Activated CD8-positive, alpha-beta memory T cell treated with anti-CD3 and anti-CD28 coated beads for 36 hours (primary cell): Measurements from ENCODE around the gene FGF18. TPM values are rescaled to one million over a fixed set of nuclear protein-coding genes. Genes with fewer than 3 reads are reported as not detected.
"Not testable (repeated sequence)": the region's sequence is repeated elsewhere in the genome, so short reads cannot be mapped to it uniquely, and the experiment has no call there.

Experiments used
- CTCF ChIA-PET: fragments of 350-600 bp; sonication (Branson Sonifier 250); formaldehyde crosslinking; loops from one replicate; lab custom pipeline; 2021; ENCODE audit warnings: antibody characterized with exemption; lab: Charles Lee
- POLR2A ChIA-PET: fragments of 350-600 bp; sonication (Branson Sonifier 250); formaldehyde crosslinking; loops from one replicate; lab custom pipeline; 2021; ENCODE audit warnings: antibody characterized with exemption; lab: Charles Lee
- total RNA-seq, 2 experiments: library from RNA; stranded (reverse); gene quantifications; one replicate each; pipeline ENCODE4 v1.2.3, GENCODE V29; 2021

Gene FGF18
- total RNA-seq, 2 experiments from 2014 or later = 0.13 TPM; not detected in 1

DNA sequence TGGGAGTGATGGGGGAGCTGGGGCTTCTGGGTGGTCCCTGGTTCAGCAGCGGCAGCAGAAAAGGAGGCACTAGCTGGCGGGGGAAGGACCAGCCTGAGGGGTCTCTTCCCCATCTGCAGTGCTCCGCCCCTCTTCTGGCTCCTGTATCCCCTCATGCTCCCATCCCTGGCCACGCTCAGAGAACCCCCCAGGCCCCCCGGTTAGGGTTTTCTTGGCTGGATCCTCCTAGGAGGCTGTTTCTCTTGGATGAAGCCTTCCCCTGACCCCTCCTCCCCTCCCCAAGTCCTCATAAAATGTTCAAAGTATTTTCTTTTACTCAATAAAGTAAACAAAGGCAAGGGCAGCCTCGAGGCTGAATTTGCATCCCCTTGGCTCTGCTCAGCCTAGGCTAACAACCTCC, 60.8 kb downstream of the FGF18 start:
- ChIA-PET CTCF (no interaction called here), POLR2A (no interaction called here)

DNA sequence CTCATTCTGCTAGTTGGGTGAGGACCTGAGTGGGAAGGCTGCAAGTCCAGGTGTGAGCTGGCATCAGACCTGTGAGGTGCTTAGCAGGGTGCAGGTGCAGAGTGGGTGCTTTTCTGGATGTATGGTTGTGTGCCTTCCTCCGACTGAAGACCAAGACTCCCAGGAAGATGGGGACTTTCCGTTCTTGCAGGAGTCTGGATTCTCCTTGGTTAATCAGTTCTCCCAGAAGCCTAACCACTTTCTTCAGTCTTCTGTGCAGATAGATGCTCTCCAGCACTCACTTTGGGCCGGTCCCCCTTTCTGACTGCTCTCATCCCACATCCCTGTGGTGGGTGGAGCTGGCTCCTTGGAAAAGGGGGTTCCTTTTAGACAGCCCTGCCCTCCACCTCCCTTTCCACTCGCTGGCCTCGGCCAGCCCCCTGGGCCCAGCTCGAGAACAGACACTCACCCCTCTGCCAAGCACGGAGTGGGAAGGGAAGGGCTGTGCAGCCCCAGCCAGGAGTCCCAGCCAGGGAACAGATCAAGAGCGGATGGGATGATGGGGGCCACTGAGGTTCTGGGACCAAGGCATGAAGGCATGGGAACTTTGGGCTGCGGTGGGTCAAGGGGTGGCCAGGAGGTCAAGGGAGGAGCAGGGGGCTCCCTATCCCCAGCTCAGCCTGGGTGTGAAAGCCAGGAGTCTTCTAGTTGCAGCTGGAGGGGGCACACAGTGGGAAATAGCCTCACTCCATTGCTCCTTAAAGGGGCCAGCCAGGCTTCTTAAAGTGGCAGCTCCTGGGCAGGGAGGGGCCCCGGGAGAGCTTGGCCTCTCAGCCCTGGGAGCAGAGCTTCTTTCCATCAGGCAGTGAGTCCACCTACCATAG, 62.4 kb downstream of the FGF18 start:
- ChIA-PET POLR2A (no interaction called here), CTCF (interaction anchor here (0.9 kb wide), 1 partner anchor 58 kb away, joined by 6 read pairs; no protein-coding TSS in a partner anchor)

DNA sequence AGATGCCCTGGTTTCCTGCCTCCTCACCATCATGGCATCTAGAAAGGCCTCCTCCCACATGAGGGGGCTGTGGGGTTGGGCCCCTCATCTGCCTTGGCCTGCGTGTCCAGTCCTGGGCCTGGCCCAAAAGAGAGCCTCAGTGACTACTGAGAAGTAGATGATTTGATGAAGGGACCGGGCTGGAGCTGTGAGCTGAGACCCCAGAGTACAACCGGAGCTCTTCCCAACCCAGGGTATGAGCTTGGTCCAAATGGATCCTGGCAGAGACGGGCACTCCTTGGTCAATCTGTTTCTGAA, 62.9 kb downstream of the FGF18 start:
- POLR2A ChIA-PET = no interaction called here

DNA sequence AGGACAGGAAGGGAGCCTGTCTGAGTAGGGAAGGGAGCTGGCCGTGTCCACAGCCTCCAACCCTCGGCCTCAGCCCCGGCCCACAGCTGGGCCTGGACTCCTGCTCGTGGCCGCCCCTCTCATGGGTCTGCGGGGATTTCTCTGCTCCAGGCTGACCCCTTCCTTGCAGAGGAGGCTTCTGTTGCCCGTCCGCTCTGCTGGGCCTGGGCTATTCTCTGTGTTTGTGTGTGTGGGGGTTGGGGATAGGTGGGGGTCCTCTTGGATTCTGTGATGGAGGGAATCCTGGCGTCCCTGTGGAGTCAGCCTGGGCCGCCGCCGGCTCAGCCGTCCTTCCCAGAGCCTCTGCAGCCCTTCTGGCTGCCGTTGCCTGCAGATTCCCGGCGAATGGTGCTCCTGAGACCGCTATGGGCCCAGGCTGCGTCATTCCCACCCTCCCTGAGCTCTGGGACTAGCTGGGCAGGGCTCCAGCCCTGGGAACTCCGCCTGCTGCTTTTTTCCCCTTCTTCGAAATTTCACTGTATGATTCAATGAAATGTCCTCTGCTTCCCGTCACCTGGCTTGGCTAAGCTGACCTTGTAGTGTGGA, 64.2 kb downstream of the FGF18 start:
- ChIA-PET POLR2A (no interaction called here), CTCF (interaction anchor here (0.6 to 1.3 kb wide), 2 partner anchors 16 to 40 kb away, joined by 3 read pairs; no protein-coding TSS in a partner anchor)

More for the DNA sequence above, 62.9 kb downstream of the FGF18 start:
- CTCF ChIA-PET = interaction anchor here (0.9 kb wide), 1 partner anchor 59 kb away, joined by 6 read pairs; no protein-coding TSS in a partner anchor

DNA sequence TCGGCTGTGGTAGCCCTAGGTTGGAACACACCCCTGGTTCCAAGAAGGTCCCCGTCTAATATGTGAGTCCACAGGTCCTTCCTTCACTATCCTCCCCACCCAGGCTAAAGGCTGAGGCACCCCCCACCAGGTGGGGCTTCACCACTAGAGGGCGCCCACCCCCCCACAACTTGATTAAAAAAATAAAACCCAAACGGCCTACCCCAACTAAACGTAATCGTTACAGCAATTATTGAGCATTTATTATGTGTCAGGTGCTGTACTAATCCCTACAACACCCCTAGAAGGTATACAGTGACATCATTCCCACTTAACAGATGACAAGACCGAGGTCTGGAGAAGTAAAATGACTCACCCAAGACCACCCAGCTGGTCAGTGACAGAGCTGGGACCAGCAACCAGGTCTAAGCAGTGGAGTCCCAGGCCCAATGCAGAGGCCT, 65.0 kb downstream of the FGF18 start:
- ChIA-PET CTCF (interaction anchor here (0.6 to 1.3 kb wide), 3 partner anchors 15 to 66 kb away, joined by 3 read pairs; no protein-coding TSS in a partner anchor), POLR2A (interaction anchor here (0.5 kb wide), 1 partner anchor 767 kb away, joined by 3 read pairs; no protein-coding TSS in a partner anchor)

DNA sequence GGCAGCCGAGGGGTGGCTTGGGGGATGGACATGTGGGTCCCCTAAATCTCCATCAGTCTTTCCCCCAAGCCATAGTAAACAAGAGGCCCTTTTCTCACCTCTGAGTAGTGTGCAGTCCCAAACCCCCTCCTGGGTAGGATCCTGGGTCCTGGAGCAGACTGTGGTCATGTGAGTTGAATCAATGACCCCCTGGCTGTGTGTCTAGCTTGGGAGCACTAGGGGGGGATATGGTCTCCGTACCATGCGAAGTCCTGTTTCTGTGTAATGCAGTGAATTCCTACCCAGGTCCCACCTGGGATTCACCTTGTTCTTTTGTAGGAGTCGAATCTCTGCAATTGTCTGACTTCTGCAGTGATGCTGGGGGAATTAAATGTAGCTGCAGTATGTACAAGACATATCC, 66.2 kb downstream of the FGF18 start:
- POLR2A ChIA-PET = no interaction called here
- CTCF ChIA-PET = interaction anchor here (1.1 kb wide), 1 partner anchor 67 kb away, joined by 3 read pairs; no protein-coding TSS in a partner anchor

DNA sequence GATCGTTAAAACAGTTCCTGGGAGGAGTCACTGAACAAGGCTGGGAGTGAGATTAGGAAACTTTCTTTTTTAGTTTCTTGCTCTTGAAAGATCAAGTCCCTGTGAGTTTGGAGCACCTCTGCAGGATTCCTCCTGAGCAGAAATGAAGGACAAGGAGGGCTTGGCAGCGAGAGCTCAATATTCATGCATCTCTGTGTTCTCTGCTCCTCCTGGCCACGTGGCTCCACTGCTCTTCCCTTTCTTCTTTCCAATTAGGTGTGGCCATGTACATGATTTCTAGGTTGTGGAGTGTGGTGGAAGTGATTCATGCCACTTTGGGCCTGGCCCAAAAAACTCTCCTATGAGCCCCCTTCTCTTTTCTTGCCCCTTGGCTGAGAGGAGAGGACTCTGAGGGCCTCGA, 67.2 kb downstream of the FGF18 start:
- POLR2A ChIA-PET = no interaction called here
- CTCF ChIA-PET = no interaction called here

DNA sequence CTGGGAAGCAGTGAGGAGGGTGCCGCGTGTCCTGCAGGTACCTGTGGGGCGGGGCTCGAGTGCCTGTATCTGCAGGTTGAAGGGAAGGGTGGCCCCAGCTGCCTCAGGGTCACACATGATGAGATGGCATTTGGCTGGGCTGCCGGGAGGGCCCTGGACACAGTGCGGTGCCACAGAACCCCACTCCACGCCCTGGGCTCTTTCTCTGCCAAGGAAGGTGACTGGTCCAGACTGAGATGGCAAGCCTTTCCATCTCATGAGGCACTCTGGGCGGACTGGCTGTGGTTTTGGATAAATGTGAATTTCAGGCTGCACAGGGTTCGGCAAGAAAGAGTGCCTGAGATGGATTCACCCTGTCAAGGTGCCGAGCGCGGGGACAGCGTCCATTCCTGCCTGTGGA, 69.4 kb downstream of the FGF18 start:
- CTCF ChIA-PET = no interaction called here
- POLR2A ChIA-PET = no interaction called here

DNA sequence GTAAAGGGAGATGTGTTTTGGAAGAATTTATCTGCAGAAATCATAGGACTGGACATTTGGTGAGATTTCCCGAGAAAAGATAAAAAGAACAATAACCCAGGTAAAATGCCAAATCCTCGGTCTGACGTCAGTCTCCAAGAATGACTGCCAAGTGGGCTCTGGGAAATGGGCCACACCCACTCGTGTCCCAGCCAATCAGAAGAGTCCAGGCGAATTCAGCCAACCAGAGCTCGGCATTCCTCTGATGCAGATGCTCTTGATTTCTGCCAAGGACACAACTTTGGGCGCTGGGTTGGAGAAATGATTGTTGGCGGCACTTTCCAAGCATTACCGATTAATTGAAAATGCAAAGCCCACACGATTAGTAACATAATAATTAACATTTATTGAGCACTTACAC, 73.3 kb downstream of the FGF18 start:
- ChIA-PET CTCF (no interaction called here), POLR2A (no interaction called here)

DNA sequence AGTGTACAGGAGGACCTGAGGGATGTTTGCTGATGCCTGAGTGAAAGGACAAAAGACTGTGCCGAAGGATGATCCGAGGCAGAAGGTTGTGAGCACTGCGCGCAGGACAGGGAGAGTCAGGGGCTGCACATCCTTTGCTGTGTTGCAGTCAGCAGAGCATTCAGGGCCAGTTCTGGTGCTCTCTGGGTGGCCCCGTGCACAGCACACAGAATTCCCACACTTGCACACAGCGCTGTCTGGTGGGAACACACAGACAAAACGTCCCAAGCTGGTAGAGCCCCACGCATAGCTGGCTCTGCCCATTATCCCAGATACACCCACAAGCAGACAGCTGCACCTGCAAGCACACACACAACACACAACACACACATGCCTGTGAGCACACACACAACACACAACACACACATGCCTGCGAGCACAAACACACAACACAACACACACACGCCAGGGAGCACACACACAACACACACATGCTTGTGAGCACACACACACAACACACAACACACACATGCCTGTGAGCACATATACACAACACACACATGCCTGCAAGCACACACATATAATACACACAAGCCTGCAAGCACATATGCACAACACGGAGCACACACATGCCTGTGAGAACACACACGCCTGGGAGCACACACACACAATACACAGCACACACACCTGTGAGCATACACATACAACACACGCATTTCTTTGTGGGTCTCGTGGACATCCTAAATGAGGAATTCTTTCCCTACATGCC, 74.4 kb downstream of the FGF18 start:
- ChIA-PET CTCF (no interaction called here), POLR2A (no interaction called here)

DNA sequence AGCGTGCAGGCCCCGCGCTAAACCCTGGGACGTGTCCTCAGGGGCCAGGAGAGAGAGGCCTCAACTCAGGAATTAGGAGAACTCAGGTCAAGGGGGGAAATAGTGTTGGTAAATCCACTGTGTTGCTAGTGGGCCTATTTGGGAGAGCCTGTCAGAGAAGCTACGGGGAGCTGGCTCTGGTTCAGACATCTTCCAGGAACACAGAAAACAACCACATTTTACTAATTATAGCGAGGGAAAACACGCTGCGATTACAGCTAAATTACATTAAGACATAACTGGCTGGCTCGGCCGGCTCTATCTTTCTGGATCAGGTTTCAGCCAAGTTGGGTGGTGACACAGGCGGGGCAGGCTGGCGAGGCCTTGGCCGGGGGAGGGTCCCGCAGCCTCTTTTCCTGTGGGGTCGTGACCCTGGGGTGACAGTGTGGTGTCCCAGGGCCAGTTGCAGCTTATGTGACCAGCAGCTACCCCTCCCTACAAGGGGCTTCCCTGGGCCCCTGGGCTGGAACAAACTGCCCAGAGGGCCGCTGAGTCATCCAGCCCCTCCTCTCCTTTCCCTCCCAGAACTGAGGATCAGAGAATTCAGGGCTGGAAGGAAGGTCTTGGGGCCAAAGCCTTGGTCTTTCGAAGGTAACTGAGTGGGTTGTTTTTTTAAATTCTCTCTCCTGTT, 75.1 kb downstream of the FGF18 start:
- ChIA-PET POLR2A (no interaction called here), CTCF (no interaction called here)

DNA sequence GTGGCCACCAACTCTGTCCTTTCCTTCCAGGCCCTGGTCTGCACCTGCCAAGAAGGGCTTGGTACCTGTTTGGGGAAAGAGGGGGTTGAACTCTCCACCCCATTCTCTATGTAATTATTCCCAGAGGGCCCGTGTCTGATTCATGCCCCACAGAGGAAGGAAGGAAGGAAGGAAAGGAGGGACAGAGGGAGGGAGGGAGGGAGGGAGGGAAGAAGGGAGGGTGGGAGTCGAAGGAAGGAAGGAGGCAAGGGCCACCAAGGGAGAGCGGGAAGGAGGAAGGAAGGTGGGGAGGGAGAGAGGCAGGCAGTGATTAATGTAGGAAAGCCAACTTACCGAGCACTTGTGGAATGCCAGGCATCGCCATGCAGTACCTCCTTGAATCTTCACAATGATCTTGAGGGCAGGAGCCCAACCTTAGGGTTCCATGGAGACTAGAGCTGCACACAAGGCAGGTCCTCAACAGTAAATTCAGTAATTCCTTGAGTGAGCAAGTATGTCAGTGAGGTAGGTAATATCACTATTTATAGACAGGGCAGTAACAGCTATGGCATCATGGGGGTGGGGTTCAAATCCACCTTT, 75.8 kb downstream of the FGF18 start:
- POLR2A ChIA-PET = interaction anchor here (0.6 kb wide), 1 partner anchor 22 kb away, joined by 5 read pairs; no protein-coding TSS in a partner anchor
- CTCF ChIA-PET = no interaction called here

DNA sequence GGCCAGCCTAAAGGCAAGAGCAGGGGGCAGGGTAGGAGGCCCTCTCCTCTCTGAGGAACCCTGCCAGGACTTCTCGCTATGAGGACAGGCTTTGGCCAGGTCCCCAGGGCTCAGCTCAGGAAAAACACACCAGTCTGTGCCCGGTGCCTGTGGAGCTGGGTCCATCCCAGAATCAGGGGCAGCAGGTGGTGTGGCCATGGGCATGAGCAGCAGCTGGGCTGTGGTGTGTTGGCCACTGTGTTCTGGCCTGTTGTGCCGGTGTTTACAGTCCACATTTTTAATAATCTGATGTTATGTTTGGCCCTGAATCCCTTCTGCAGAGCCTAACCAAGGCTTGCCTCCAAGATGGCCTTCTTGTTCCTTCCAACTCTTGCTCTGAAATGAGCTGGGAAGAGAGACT, 77.0 kb downstream of the FGF18 start:
- POLR2A ChIA-PET = no interaction called here
- CTCF ChIA-PET = interaction anchor here (0.6 kb wide), 1 partner anchor 378 kb away, joined by 3 read pairs; no protein-coding TSS in a partner anchor

DNA sequence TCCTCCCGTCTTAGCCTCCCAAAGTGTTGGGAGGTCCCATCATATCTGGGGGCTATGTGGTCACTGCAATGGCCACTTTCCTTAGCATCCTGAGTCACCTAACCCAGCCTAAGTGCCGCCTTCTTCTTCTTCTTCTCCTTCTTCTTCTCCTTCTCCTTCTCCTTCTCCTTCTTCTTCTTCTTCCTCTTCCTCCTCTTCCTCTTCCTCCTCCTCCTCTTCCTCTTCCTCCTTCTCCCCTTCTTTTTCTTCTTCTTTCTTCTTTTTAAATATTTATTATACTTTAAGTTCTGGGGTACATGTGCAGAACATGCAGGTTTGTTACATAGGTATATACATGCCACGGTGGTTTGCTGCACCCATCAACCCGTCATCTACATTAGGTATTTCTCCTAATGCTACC, 78.0 kb downstream of the FGF18 start:
- POLR2A ChIA-PET, CTCF ChIA-PET: not testable (repeated sequence)

DNA sequence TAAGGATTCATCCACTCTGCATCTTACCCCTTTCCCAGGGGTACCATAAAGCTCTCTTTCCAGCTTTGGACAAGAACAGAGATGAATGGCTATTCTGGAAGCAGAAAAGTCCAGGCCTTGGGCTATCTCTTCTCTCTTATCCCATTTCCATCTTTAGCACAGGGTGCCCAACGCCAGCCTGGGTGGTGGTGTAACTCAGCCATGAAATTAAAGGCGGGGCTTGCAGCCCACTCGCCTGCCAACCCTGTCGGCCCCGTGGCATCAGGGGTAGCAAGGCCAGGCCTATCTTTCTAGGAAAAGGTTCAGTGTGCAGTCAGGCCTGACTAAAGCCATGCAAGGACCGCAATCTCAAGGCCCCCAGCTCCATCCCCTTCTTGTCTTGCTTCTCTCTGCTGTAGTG, 78.7 kb downstream of the FGF18 start:
- ChIA-PET POLR2A (no interaction called here), CTCF (no interaction called here)

DNA sequence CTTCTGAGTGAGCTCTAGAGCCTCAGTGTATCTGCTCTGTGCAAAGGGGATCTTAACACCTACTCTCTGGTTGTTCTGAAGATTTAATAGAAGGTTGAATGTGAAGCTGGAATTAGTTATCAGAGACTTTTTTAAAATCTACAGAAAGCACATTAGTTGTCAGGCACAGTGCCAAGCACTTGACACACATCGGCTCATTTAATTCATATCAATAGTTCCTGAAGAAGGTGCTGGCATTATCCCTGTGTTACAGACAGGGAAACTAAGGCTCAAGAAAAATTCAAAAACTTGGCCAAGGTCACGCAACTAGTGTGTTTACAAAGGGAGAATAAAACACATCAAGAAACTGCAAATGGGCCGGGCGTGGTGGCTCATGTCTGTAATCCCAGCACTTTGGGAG, 80.2 kb downstream of the FGF18 start:
- POLR2A ChIA-PET = no interaction called here
- CTCF ChIA-PET = interaction anchor here (1.1 kb wide), 1 partner anchor 16 kb away, joined by 3 read pairs; no protein-coding TSS in a partner anchor

DNA sequence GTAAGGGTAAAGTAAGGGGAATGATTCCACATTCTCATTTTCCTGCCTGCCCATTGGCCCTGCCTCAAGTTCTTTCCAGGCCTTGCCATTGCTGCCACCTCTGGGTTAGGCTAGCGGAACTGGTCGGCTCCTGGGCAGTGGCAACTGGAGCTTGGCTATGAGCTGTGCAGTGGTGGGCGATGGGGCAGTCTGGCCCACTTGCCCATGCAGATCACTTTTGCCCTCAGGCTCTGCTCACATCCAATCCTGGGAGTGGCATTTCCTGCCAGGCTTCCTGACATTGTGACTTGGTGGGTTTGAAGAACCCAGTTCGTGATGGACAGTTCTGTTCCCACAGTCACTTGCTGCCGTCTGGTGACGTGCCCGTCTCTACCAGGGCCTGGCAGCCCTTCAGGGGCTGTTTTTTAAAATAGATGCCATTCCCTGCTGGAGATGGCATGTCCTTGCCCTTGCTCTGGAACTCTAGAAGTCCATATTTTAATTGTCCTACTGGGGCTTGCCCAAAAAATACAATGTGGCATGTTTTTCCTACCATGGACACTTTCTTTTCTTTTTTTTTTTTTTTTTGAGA, 86.1 kb downstream of the FGF18 start:
- ChIA-PET POLR2A (no interaction called here), CTCF (no interaction called here)

DNA sequence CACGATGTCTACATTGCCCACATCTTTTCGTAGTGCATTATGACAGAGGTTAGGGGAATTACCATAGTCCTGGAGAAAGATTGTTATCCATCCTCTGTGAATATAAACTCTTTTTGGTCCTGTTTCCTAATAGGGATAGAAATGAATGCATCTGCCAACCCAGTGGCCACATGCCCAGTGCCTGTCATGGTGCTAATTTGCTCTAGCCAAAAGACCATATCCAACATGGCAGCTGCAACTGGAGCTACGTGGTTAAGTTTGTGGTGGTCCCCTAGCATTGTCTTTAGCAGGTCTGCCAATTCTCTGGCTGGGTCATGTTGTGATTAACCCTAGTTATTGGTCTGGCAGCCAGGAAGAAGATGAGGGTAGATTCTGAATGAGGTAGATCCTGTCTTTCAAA, 87.5 kb downstream of the FGF18 start:
- POLR2A ChIA-PET = no interaction called here
- CTCF ChIA-PET = no interaction called here
